HepG2 (cell line): Measurements from ENCODE around the gene TAF3. TPM values are rescaled to one million over a fixed set of nuclear protein-coding genes. Genes with fewer than 3 reads are reported as not detected.

Source experiments
- DDIT3 ChIP-seq: sonication (generic); formaldehyde crosslinking; IDR thresholded peaks from 2 replicates; pipeline ENCODE4 v1.4.0; 2020; ENCODE audit warnings: mild to moderate bottlenecking, missing genetic modification reagents
- ELF3 ChIP-seq: IDR thresholded peaks from 2 replicates; pipeline ENCODE4 v1.6.1; 2016; ENCODE audit warnings: missing genetic modification reagents, missing compliant biosample characterization
- ELF4 ChIP-seq: sonication (generic); formaldehyde crosslinking; IDR thresholded peaks from 2 replicates; pipeline ENCODE4 v1.5.0; 2020; ENCODE audit warnings: missing genetic modification reagents, mild to moderate bottlenecking, moderate library complexity, borderline replicate concordance
- EP300 ChIP-seq, 3 experiments: sonication (generic) in 1 of 3; formaldehyde crosslinking in 1 of 3; IDR thresholded peaks; 2 replicates each; pipeline versions ENCODE4 v1.5.1 to v1.6.1; 2011 to 2020; ENCODE audit warnings: low read depth in 2 of 3, low read length in 2 of 3, borderline replicate concordance in 1 of 3, improper control_type of control experiment in 1 of 3, mild to moderate bottlenecking in 1 of 3, missing genetic modification reagents in 1 of 3, moderate library complexity in 1 of 3
- HCFC1 ChIP-seq: fragments of 150-350 bp; IDR thresholded peaks from 2 replicates; pipeline ENCODE4 v1.6.1; 2014; ENCODE audit warnings: low read depth, low read length
- NAIF1 ChIP-seq: sonication (generic); formaldehyde crosslinking; IDR thresholded peaks from 2 replicates; pipeline ENCODE4 v1.5.0; 2020; ENCODE audit warnings: mild to moderate bottlenecking, missing genetic modification reagents, borderline replicate concordance
- POGZ ChIP-seq: sonication (generic); formaldehyde crosslinking; IDR thresholded peaks from 2 replicates; pipeline ENCODE4 v1.4.0; 2020; ENCODE audit warnings: mild to moderate bottlenecking, missing genetic modification reagents
- REL ChIP-seq: sonication (generic); formaldehyde crosslinking; conservative IDR thresholded peaks from 2 replicates; pipeline ENCODE4 v1.8.0; 2022; ENCODE audit warnings: mild to moderate bottlenecking, missing genetic modification reagents, moderate library complexity
- RORA ChIP-seq: sonication (generic); formaldehyde crosslinking; IDR thresholded peaks from 2 replicates; pipeline ENCODE4 v1.5.0; 2020; ENCODE audit warnings: mild to moderate bottlenecking, missing genetic modification reagents, moderate library complexity
- SMARCE1 ChIP-seq: fragments of 450-650 bp; IDR thresholded peaks from 2 replicates; pipeline ENCODE4 v1.6.1; 2017; ENCODE audit warnings: borderline replicate concordance
- SP140L ChIP-seq: sonication (generic); formaldehyde crosslinking; IDR thresholded peaks from 2 replicates; pipeline ENCODE4 v1.4.0; 2020; ENCODE audit warnings: missing genetic modification reagents, borderline replicate concordance
- XRCC5 ChIP-seq: fragments of 200-400 bp; formaldehyde crosslinking; optimal IDR thresholded peaks from 2 replicates; pipeline ENCODE3; 2017; ENCODE audit warnings: mild to moderate bottlenecking, low read length
- ZBTB26 ChIP-seq: IDR thresholded peaks from 2 replicates; pipeline ENCODE4 v1.6.1; 2016; ENCODE audit warnings: missing compliant biosample characterization, missing genetic modification reagents, borderline replicate concordance
- ZFP41 ChIP-seq: sonication (generic); formaldehyde crosslinking; IDR thresholded peaks from 2 replicates; pipeline ENCODE4 v1.4.0; 2020; ENCODE audit warnings: mild to moderate bottlenecking, missing genetic modification reagents, borderline replicate concordance
- ZMYM4 ChIP-seq: sonication (generic); formaldehyde crosslinking; IDR thresholded peaks from 2 replicates; pipeline ENCODE4 v1.8.1; 2023; ENCODE audit warnings: mild to moderate bottlenecking, missing genetic modification reagents
- ZNF12 ChIP-seq: sonication (generic); formaldehyde crosslinking; IDR thresholded peaks from 2 replicates; pipeline ENCODE4 v1.5.0; 2020; ENCODE audit warnings: missing genetic modification reagents
- ZNF17 ChIP-seq: sonication (generic); formaldehyde crosslinking; IDR thresholded peaks from 2 replicates; pipeline ENCODE4 v1.5.0; 2020; ENCODE audit warnings: mild to moderate bottlenecking, missing genetic modification reagents
- ZNF441 ChIP-seq: sonication (generic); formaldehyde crosslinking; IDR thresholded peaks from 2 replicates; pipeline ENCODE4 v1.7.0; 2021; ENCODE audit warnings: missing genetic modification reagents, borderline replicate concordance
- ZNF556 ChIP-seq: sonication (generic); formaldehyde crosslinking; IDR thresholded peaks from 2 replicates; pipeline ENCODE4 v1.4.0; 2020; ENCODE audit warnings: mild to moderate bottlenecking, missing genetic modification reagents, borderline replicate concordance
- ZNF557 ChIP-seq: sonication (generic); formaldehyde crosslinking; IDR thresholded peaks from 2 replicates; pipeline ENCODE4 v1.4.0; 2020; ENCODE audit warnings: missing genetic modification reagents
- ZNF558 ChIP-seq: sonication (generic); formaldehyde crosslinking; IDR thresholded peaks from 2 replicates; pipeline ENCODE4 v1.9.0; 2022; ENCODE audit warnings: mild to moderate bottlenecking, missing genetic modification reagents, borderline replicate concordance
- ZNF747 ChIP-seq: sonication (generic); formaldehyde crosslinking; IDR thresholded peaks from 2 replicates; pipeline ENCODE4 v1.8.1; 2023; ENCODE audit warnings: missing genetic modification reagents, mild to moderate bottlenecking, borderline replicate concordance
- ZXDC ChIP-seq: sonication (generic); formaldehyde crosslinking; IDR thresholded peaks from 2 replicates; pipeline ENCODE4 v1.5.0; 2020; ENCODE audit warnings: mild to moderate bottlenecking, missing genetic modification reagents
- polyA plus RNA-seq, 8 experiments: library from polyadenylated mRNA; depleted of rRNA in 3 of 8; stranded (reverse) in 7 of 8; unstranded in 1 of 8; fragments of >200 nt; fragmentation: Illumina TruSeq in 4 of 8; extraction: Trizol in 4 of 8; gene quantifications; 2 replicates each; pipeline versions ENCODE4 v1.2.1 to v1.2.3, GENCODE V29; 2011 to 2016; ENCODE audit warnings: low read depth in 4 of 8, missing spikeins in 1 of 8, mixed read lengths in 1 of 8; ENCODE audit not compliant: insufficient read depth in 1 of 8
- total RNA-seq, 5 experiments: library from RNA; depleted of rRNA; stranded (reverse); fragments of >200 nt; fragmentation: Illumina TruSeq; extraction: Trizol; gene quantifications; 2 replicates each; pipeline ENCODE4 v1.2.3, GENCODE V29; 2016; ENCODE audit warnings: low read depth in 1 of 5
- TF ChIP-seq, protein P1 (sequence below): sonication (generic); formaldehyde crosslinking; IDR thresholded peaks from 2 replicates; pipeline ENCODE4 v1.8.1; 2022; ENCODE audit warnings: mild to moderate bottlenecking, missing genetic modification reagents
- TF ChIP-seq, protein P2 (sequence below): sonication (generic); formaldehyde crosslinking; IDR thresholded peaks from 2 replicates; pipeline ENCODE4 v1.4.0; 2020; ENCODE audit warnings: mild to moderate bottlenecking, missing genetic modification reagents

The TAF3 gene
- total and polyA plus RNA-seq, 2 of the 13 experiments (the other 11 are each of a cell fraction or from before 2014, with no cell fraction given) = 1.7 to 2.9 TPM

- no peak for TF ChIP-seq ZXDC (CRISPR knock-in tag)
- peak; percentile 94 for TF ChIP-seq ZMYM4 (CRISPR knock-in tag)
- TF ChIP-seq ZNF441 (CRISPR knock-in tag) = no peak
- no peak for TF ChIP-seq DDIT3
- TF ChIP-seq ZFP41 (CRISPR knock-in tag) = 0 out of 2 replicates have a peak, but pooled peaks have one; percentile 43
- TF ChIP-seq POGZ (CRISPR knock-in tag) = peak; percentile 93
- no peak for TF ChIP-seq REL
- TF ChIP-seq ELF3 (CRISPR knock-in tag) = no peak
- TF ChIP-seq, protein P1, sequence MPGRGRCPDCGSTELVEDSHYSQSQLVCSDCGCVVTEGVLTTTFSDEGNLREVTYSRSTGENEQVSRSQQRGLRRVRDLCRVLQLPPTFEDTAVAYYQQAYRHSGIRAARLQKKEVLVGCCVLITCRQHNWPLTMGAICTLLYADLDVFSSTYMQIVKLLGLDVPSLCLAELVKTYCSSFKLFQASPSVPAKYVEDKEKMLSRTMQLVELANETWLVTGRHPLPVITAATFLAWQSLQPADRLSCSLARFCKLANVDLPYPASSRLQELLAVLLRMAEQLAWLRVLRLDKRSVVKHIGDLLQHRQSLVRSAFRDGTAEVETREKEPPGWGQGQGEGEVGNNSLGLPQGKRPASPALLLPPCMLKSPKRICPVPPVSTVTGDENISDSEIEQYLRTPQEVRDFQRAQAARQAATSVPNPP (CRISPR knock-in tag) = no peak
- no peak for TF ChIP-seq HCFC1
- no peak for TF ChIP-seq NAIF1
- TF ChIP-seq SP140L = no peak
- no peak for TF ChIP-seq ZNF557 (CRISPR knock-in tag)
- no peak for TF ChIP-seq RORA (CRISPR knock-in tag)
- TF ChIP-seq, protein P2, sequence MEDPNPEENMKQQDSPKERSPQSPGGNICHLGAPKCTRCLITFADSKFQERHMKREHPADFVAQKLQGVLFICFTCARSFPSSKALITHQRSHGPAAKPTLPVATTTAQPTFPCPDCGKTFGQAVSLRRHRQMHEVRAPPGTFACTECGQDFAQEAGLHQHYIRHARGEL (CRISPR knock-in tag) = no peak
- TF ChIP-seq ZBTB26 (CRISPR knock-in tag) = 0 out of 2 replicates have a peak, but pooled peaks have one; percentile 42
- no peak for TF ChIP-seq ELF4 (CRISPR knock-in tag)
- no peak for TF ChIP-seq ZNF558 (CRISPR knock-in tag)
- peak; percentile 42 for TF ChIP-seq XRCC5
- peak; percentile 32 to 60; a peak in 3 of 4 replicates for TF ChIP-seq EP300 (IDR thresholded peaks at IDR 0.05; ENCODE audit: low read depth in 2 of 2, low read length in 2 of 2)
- TF ChIP-seq EP300 (CRISPR knock-in tag; IDR thresholded peaks at IDR 0.05; ENCODE audit: borderline replicate concordance) = peak; percentile 28; the same call in 1 of the 2 replicates
- TF ChIP-seq ZNF17 (CRISPR knock-in tag) = no peak
- TF ChIP-seq ZNF747 = no peak
- no peak for TF ChIP-seq SMARCE1
- TF ChIP-seq ZNF12 (CRISPR knock-in tag) = peak; percentile 59; the same call in 1 of the 2 replicates
- 0 out of 2 replicates have a peak, but pooled peaks have one; percentile 74 for TF ChIP-seq ZNF556 (CRISPR knock-in tag)
Measured at GRCh38 chr10:7908541-7909210, 90.4 kb downstream of the TAF3 start (continued).
